GM21360 (cell line): Measurements from ENCODE around the gene SLC2A9.

Source experiments
- ATAC-seq: cut with Tn5 transposase; IDR thresholded peaks from one replicate; pipeline ENCODE4 v1.9.1; 2021; ENCODE audit warnings: mild to moderate bottlenecking, moderate library complexity; ENCODE audit not compliant: unreplicated experiment

The SLC2A9 gene

GRCh38 chr4:10021653-10022023, 341 bp upstream of the SLC2A9 start:
- no peak for ATAC-seq

GRCh38 chr4:10020106-10020505, 1.2 kb downstream of the SLC2A9 start:
- no peak for ATAC-seq

- no peak for ATAC-seq
These were observed 1.7 kb downstream of the SLC2A9 start for GRCh38 chr4:10019521-10020051.

- ATAC-seq: peak; percentile 96
These were observed 2.4 kb downstream of the SLC2A9 start for GRCh38 chr4:10018818-10019461.

- ATAC-seq: no peak
These were observed 4.0 kb downstream of the SLC2A9 start for GRCh38 chr4:10017037-10017893.

GRCh38 chr4:10016169-10016568, 5.1 kb downstream of the SLC2A9 start:
- no peak for ATAC-seq

GRCh38 chr4:10015140-10015753, 6.0 kb downstream of the SLC2A9 start:
- ATAC-seq: no peak

- peak; percentile 59 for ATAC-seq
These were observed 7.6 kb downstream of the SLC2A9 start for GRCh38 chr4:10013722-10014121.

GRCh38 chr4:10011885-10012284, 9.4 kb downstream of the SLC2A9 start:
- ATAC-seq: no peak

GRCh38 chr4:10011277-10011676, 10.0 kb downstream of the SLC2A9 start:
- ATAC-seq: no peak

GRCh38 chr4:10009861-10010500, 11.3 kb downstream of the SLC2A9 start:
- ATAC-seq: no peak

- no peak for ATAC-seq
These were observed 12.7 kb downstream of the SLC2A9 start for GRCh38 chr4:10008609-10009005.

GRCh38 chr4:10007793-10008608, 13.3 kb downstream of the SLC2A9 start:
- peak; percentile 50 for ATAC-seq

GRCh38 chr4:10007436-10007740, 13.9 kb downstream of the SLC2A9 start:
- peak; percentile 41 for ATAC-seq

- peak; percentile 15 for ATAC-seq
These were observed 14.5 kb downstream of the SLC2A9 start for GRCh38 chr4:10006601-10007435.

- no peak for ATAC-seq
These were observed 15.1 kb downstream of the SLC2A9 start for GRCh38 chr4:10006231-10006600.

GRCh38 chr4:10005632-10006031, 15.7 kb downstream of the SLC2A9 start:
- ATAC-seq: no peak

GRCh38 chr4:10003666-10004065, 17.6 kb downstream of the SLC2A9 start:
- no peak for ATAC-seq

GRCh38 chr4:10002278-10002677, 19.0 kb downstream of the SLC2A9 start:
- no peak for ATAC-seq

GRCh38 chr4:10001757-10002156, 19.5 kb downstream of the SLC2A9 start:
- ATAC-seq: no peak
